GM12878 (cell line): ENCODE measurements around the gene EP400.
"Not testable (repeated sequence)": the region's sequence is repeated elsewhere in the genome, so short reads cannot be mapped to it uniquely, and the experiment has no call there.

Experiments
- CHD2 ChIP-seq: IDR thresholded peaks from 2 replicates; pipeline ENCODE4 v1.6.1; 2011; ENCODE audit warnings: low read depth, low read length, improper control_type of control experiment, borderline replicate concordance
- CHD4 ChIP-seq: fragments of 200-600 bp; sonication (generic); IDR thresholded peaks from 2 replicates; pipeline ENCODE4 v1.6.1; 2016; ENCODE audit warnings: mild to moderate bottlenecking
- CTCF ChIP-seq, 3 experiments: IDR thresholded peaks in 2 of 3; conservative IDR thresholded peaks in 1 of 3; 2 replicates each; pipeline ENCODE4 v1.5.1; 2011; ENCODE audit warnings: low read depth in 3 of 3, low read length in 3 of 3, mild to moderate bottlenecking in 3 of 3, control low read depth in 2 of 3, moderate library complexity in 2 of 3, inconsistent platforms in 1 of 3, mixed read lengths in 1 of 3; ENCODE audit not compliant: control insufficient read depth in 2 of 3, insufficient read depth in 1 of 3; ENCODE audit errors: extremely low read depth in 1 of 3
- POLR2AphosphoS5 ChIP-seq: IDR thresholded peaks from 2 replicates; pipeline ENCODE4 v1.6.1; 2011; ENCODE audit warnings: mild to moderate bottlenecking, low read length, inconsistent platforms
- RB1 ChIP-seq: fragments of 450-650 bp; formaldehyde crosslinking; IDR thresholded peaks from 2 replicates; pipeline ENCODE4 v1.6.1; 2017; ENCODE audit warnings: mild to moderate bottlenecking, borderline replicate concordance
- SMAD1 ChIP-seq: fragments of 450-650 bp; IDR thresholded peaks from 2 replicates; pipeline ENCODE4 v1.6.1; 2018; ENCODE audit warnings: mild to moderate bottlenecking, low read depth; ENCODE audit not compliant: partially characterized antibody

DNA sequence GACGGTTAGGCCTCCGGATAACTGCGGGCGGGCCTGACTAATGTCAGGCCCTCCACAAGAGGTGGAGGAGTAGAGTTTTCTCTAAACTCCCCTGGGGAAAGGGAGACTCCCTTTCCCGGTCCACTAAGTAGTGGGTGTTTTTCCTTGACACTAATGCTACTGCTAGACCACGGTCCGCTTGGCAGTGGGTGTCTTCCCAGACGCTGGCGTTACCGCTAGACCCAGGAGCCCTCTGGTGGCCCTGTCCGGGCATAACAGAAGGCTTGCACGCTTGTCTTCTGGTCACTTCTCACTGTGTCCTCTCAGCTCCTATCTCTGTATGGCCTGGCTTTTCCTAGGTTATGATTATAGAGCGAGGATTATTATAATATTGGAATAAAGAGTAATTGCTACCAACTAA, 102.0 kb downstream of the EP400 start:
- TF ChIP-seq RB1, SMAD1, POLR2AphosphoS5, CHD4, CHD2: not testable (repeated sequence)
- TF ChIP-seq CTCF (IDR thresholded peaks at IDR 0.05 in 2 of 3, conservative IDR thresholded peaks at IDR 0.05 in 1 of 3; ENCODE audit: control insufficient read depth in 2 of 3, extremely low read depth in 1 of 3, insufficient read depth in 1 of 3, low read depth in 3 of 3, low read length in 3 of 3): peak in 2 of 3 experiments; percentile 4 to 40; a peak in 3 of 6 replicates
